ENCODE measurements around the gene GTF3C5.

- TF ChIP-seq ZBTB40 (IDR thresholded peaks at IDR 0.05), result 0 out of 2 replicates have a peak, but pooled peaks have one; percentile 16
- no peak for TF ChIP-seq ZBTB40 (CRISPR knock-in tag; IDR thresholded peaks at IDR 0.05)
- no peak for TF ChIP-seq TRIM28 (IDR thresholded peaks at IDR 0.05)
- TF ChIP-seq ZNF282 (CRISPR knock-in tag; IDR thresholded peaks at IDR 0.05), result no peak
- TF ChIP-seq EP300 (IDR thresholded peaks at IDR 0.05; ENCODE audit: low read length), result peak; percentile 73
- TF ChIP-seq CTCF (IDR thresholded peaks at IDR 0.05 in 2 of 3, conservative IDR thresholded peaks at IDR 0.05 in 1 of 3; ENCODE audit: insufficient read depth in 2 of 3, low read depth in 1 of 3, low read length in 3 of 3), result no peak
- TF ChIP-seq POLR2A (conservative IDR thresholded peaks at IDR 0.05), result peak; percentile 47; the same call in 1 of the 2 replicates
- no peak for TF ChIP-seq ZFP1 (CRISPR knock-in tag; IDR thresholded peaks at IDR 0.05)
- TF ChIP-seq ELF1 (tag; IDR thresholded peaks at IDR 0.05), result no peak
- no peak for TF ChIP-seq ZNF175 (CRISPR knock-in tag; IDR thresholded peaks at IDR 0.05; ENCODE audit: low read depth)
- no peak for TF ChIP-seq NFXL1 (CRISPR knock-in tag; IDR thresholded peaks at IDR 0.05)
- TF ChIP-seq EZH2 (IDR thresholded peaks at IDR 0.05; ENCODE audit: borderline replicate concordance, low read depth, low read length), result no peak
- TF ChIP-seq ASH1L (IDR thresholded peaks at IDR 0.05; ENCODE audit: borderline replicate concordance, low read depth, partially characterized antibody), result no peak
- no peak for TF ChIP-seq FOS (IDR thresholded peaks at IDR 0.05; ENCODE audit: extremely low read depth, insufficient read length)
- TF ChIP-seq TARDBP (IDR thresholded peaks at IDR 0.05), result no peak
Measured at GRCh38 chr9:133058550-133059320, 27.9 kb downstream of the GTF3C5 start.
